IMR-90 (cell line): Measurements from ENCODE around the gene ADPRS. TPM values are rescaled to one million over a fixed set of nuclear protein-coding genes. Genes with fewer than 3 reads are reported as not detected.

Source experiments
- ATAC-seq: fragments of 200-7000 bp; cut with Tn5 transposase; 2 replicates; pipeline ENCODE4 v1.9.1; 2020; ENCODE audit warnings: low read depth, mild to moderate bottlenecking, moderate library complexity
- Bru-seq: library from RNA; stranded (reverse); fragments of 400-500 nt; gene quantifications from one replicate; lab custom pipeline; 2021; lab: Mats Ljungman, UMichigan
- BruChase-seq, 2 experiments: library from RNA; stranded (reverse); fragments of 400-500 nt; gene quantifications; one replicate each; lab custom pipeline; 2021; lab: Mats Ljungman, UMichigan
- BruUV-seq: library from RNA; stranded (reverse); fragments of 400-500 nt; replicated peaks from 2 replicates; lab custom pipeline; 2021; lab: Mats Ljungman, UMichigan
- CTCF ChIA-PET: fragments of 300-600 bp; formaldehyde crosslinking; extraction: SDS; loops from one replicate; lab custom pipeline; 2021; ENCODE audit warnings: antibody characterized with exemption; lab: Yijun Ruan, JAX
- POLR2A ChIA-PET: fragments of 300-600 bp; sonication (Branson Sonifier 250); formaldehyde crosslinking; loops from one replicate; lab custom pipeline; 2022; ENCODE audit warnings: antibody characterized with exemption; ENCODE audit not compliant: unreplicated experiment; lab: Charles Lee
- DNase-seq: peaks from one replicate; pipeline ENCODE4 v3.0.0; 2013
- H2AFZ ChIP-seq: replicated peaks from 2 replicates; pipeline ENCODE3; 2013; ENCODE audit warnings: low read length, mild to moderate bottlenecking; ENCODE audit not compliant: poor library complexity
- H2AK5ac ChIP-seq: 2 replicates; pipeline ENCODE4 v1.6.1; 2013; ENCODE audit warnings: low read depth, low read length, inconsistent platforms
- H2AK9ac ChIP-seq: replicated peaks from 2 replicates; pipeline ENCODE3; 2013; ENCODE audit warnings: mild to moderate bottlenecking, low read depth, low read length, moderate library complexity; ENCODE audit not compliant: poor library complexity
- H2BK120ac ChIP-seq: 2 replicates; pipeline ENCODE4 v1.6.1; 2013; ENCODE audit warnings: low read depth, low read length, inconsistent platforms
- H2BK15ac ChIP-seq: 3 replicates; pipeline ENCODE4 v1.6.1; 2013; ENCODE audit warnings: low read depth, low read length, inconsistent platforms
- H2BK20ac ChIP-seq: 2 replicates; pipeline ENCODE4 v1.6.1; 2013; ENCODE audit warnings: low read depth, mild to moderate bottlenecking, inconsistent platforms, low read length, moderate library complexity
- H2BK5ac ChIP-seq: 2 replicates; pipeline ENCODE4 v1.6.1; 2013; ENCODE audit warnings: mild to moderate bottlenecking, low read depth, low read length, inconsistent platforms; ENCODE audit not compliant: poor library complexity, severe bottlenecking
- H3K14ac ChIP-seq: replicated peaks from 2 replicates; pipeline ENCODE4 v1.6.1; 2013; ENCODE audit warnings: low read depth, low read length, inconsistent platforms
- H3K18ac ChIP-seq: 2 replicates; pipeline ENCODE4 v1.6.1; 2013; ENCODE audit warnings: low read depth, low read length, control low read depth
- H3K23ac ChIP-seq: 2 replicates; pipeline ENCODE4 v1.6.1; 2013; ENCODE audit warnings: low read depth, low read length, inconsistent platforms
- H3K27ac ChIP-seq: 2 replicates; pipeline ENCODE4 v1.5.1; 2013; ENCODE audit warnings: mild to moderate bottlenecking, control low read depth, low read length; ENCODE audit not compliant: insufficient read depth
- H3K27me3 ChIP-seq: 2 replicates; pipeline ENCODE4 v1.6.1; 2013; ENCODE audit warnings: low read length; ENCODE audit not compliant: control insufficient read depth, insufficient read depth
- H3K36me3 ChIP-seq: 2 replicates; pipeline ENCODE4 v1.6.1; 2013; ENCODE audit warnings: low read length, mixed read lengths; ENCODE audit not compliant: control insufficient read depth, insufficient read depth
- H3K4ac ChIP-seq: 2 replicates; pipeline ENCODE4 v1.6.1; 2013; ENCODE audit warnings: low read depth, low read length, inconsistent platforms
- H3K4me1 ChIP-seq: 2 replicates; pipeline ENCODE4 v1.6.1; 2013; ENCODE audit warnings: low read length, mixed read lengths; ENCODE audit not compliant: control insufficient read depth, insufficient read depth
- H3K4me2 ChIP-seq: 2 replicates; pipeline ENCODE4 v1.6.1; 2013; ENCODE audit warnings: low read depth, mild to moderate bottlenecking, control low read depth, low read length, moderate library complexity
- H3K4me3 ChIP-seq: 2 replicates; pipeline ENCODE4 v1.5.1; 2013; ENCODE audit warnings: low read depth, mild to moderate bottlenecking, control low read depth, low read length, moderate library complexity; ENCODE audit not compliant: insufficient read depth
- H3K56ac ChIP-seq: 2 replicates; pipeline ENCODE4 v1.6.1; 2013; ENCODE audit warnings: low read length, inconsistent platforms; ENCODE audit not compliant: insufficient read depth; ENCODE audit errors: extremely low read depth
- H3K79me1 ChIP-seq, 2 experiments: 2 replicates each; pipeline ENCODE4 v1.6.1; 2013; ENCODE audit warnings: low read length in 2 of 2, inconsistent platforms in 1 of 2, low read depth in 1 of 2
- H3K9ac ChIP-seq: 2 replicates; pipeline ENCODE4 v1.6.1; 2013; ENCODE audit warnings: low read depth, low read length, control low read depth
- H3K9me1 ChIP-seq: 2 replicates; pipeline ENCODE4 v1.6.1; 2013; ENCODE audit warnings: low read length, inconsistent platforms; ENCODE audit not compliant: insufficient read depth
- H3K9me3 ChIP-seq: 2 replicates; pipeline ENCODE4 v1.6.1; 2013; ENCODE audit warnings: low read length; ENCODE audit not compliant: control insufficient read depth, insufficient read depth
- H4K20me1 ChIP-seq: 2 replicates; pipeline ENCODE4 v1.6.1; 2013; ENCODE audit warnings: low read length, inconsistent platforms; ENCODE audit not compliant: insufficient read depth
- H4K5ac ChIP-seq: 2 replicates; pipeline ENCODE4 v1.6.1; 2013; ENCODE audit warnings: mild to moderate bottlenecking, low read depth, low read length, control low read depth
- H4K8ac ChIP-seq, 2 experiments: 2 replicates each; pipeline ENCODE4 v1.6.1; 2013; ENCODE audit warnings: low read depth in 2 of 2, low read length in 2 of 2, control low read depth in 1 of 2, inconsistent platforms in 1 of 2
- H4K91ac ChIP-seq: 2 replicates; pipeline ENCODE4 v1.6.1; 2013; ENCODE audit warnings: low read depth, low read length, inconsistent platforms; ENCODE audit not compliant: insufficient read depth
- CTCF ChIP-seq: conservative IDR thresholded peaks from 2 replicates; pipeline ENCODE4 v1.5.1; 2012; ENCODE audit warnings: mild to moderate bottlenecking, low read depth, low read length, improper control_type of control experiment
- FOS ChIP-seq: fragments of 150-350 bp; IDR thresholded peaks from 2 replicates; pipeline ENCODE4 v1.6.1; 2016; ENCODE audit warnings: low read depth, low read length
- MXI1 ChIP-seq: IDR thresholded peaks from 2 replicates; pipeline ENCODE4 v1.6.1; 2012; ENCODE audit warnings: low read depth, mild to moderate bottlenecking, low read length, moderate library complexity, borderline replicate concordance
- NFE2L2 ChIP-seq: fragments of 150-350 bp; IDR thresholded peaks from 2 replicates; pipeline ENCODE4 v1.6.1; 2016; ENCODE audit warnings: low read depth, mild to moderate bottlenecking, low read length
- POLR2A ChIP-seq: IDR thresholded peaks from 2 replicates; pipeline ENCODE4 v1.6.1; 2012; ENCODE audit warnings: mild to moderate bottlenecking, low read depth, low read length
- RAD21 ChIP-seq: IDR thresholded peaks from 2 replicates; pipeline ENCODE4 v1.6.1; 2012; ENCODE audit warnings: low read length, improper control_type of control experiment
- RCOR1 ChIP-seq: IDR thresholded peaks from 2 replicates; pipeline ENCODE4 v1.6.1; 2012; ENCODE audit warnings: mild to moderate bottlenecking, low read length, improper control_type of control experiment; ENCODE audit not compliant: insufficient replicate concordance
- RFX5 ChIP-seq: IDR thresholded peaks from 2 replicates; pipeline ENCODE4 v1.8.0; 2012; ENCODE audit warnings: low read depth, mild to moderate bottlenecking, low read length, moderate library complexity
- SMC3 ChIP-seq: fragments of 150-350 bp; IDR thresholded peaks from 2 replicates; pipeline ENCODE4 v1.6.1; 2016; ENCODE audit warnings: low read depth, mild to moderate bottlenecking, antibody characterized with exemption, low read length, moderate library complexity
- USF2 ChIP-seq: fragments of 150-350 bp; IDR thresholded peaks from 2 replicates; pipeline ENCODE4 v1.6.1; 2017; ENCODE audit warnings: mild to moderate bottlenecking, antibody characterized with exemption, low read length, low read depth
- WGBS, 2 experiments: methylation state at CpG; one replicate each; pipeline versions ENCODE4 v1.1.5 to v1.1.7; 2013; ENCODE audit warnings: missing lambda C conversion rate in 2 of 2; ENCODE audit not compliant: insufficient read length in 1 of 2; ENCODE audit errors: extremely low coverage in 2 of 2; 5-methylcytosine and 5-hydroxymethylcytosine counted together
- dilution Hi-C: fragments of 300-500 bp; cut with HindIII; formaldehyde crosslinking; loops from one replicate; pipeline ENCODE4 v1.14.3; 2018; ENCODE audit warnings: low sequenced_read_pairs; ENCODE audit not compliant: unreplicated experiment
- in situ Hi-C: fragments of 300-500 bp; cut with MboI; formaldehyde crosslinking; loops from 3 replicates; pipeline ENCODE4 v1.14.3; 2019; ENCODE audit warnings: low sequenced_read_pairs, inconsistent platforms, mixed read lengths
- intact Hi-C: fragments of 100-400 bp; cut with micrococcal nuclease; formaldehyde crosslinking; loops from 2 replicates; pipeline ENCODE4 v1.10.0; 2022
- long read RNA-seq: library from polyadenylated mRNA; unstranded; transcript quantifications from one replicate; pipeline ENCODE4 v2.0.0, GENCODE V29; 2021; ENCODE audit not compliant: unreplicated experiment
- polyA plus RNA-seq, 3 experiments: library from polyadenylated mRNA; depleted of rRNA; stranded (reverse); fragments of >200 nt; gene quantifications; 2 replicates each; pipeline ENCODE4 v1.2.3, GENCODE V29; 2012; ENCODE audit warnings: low replicate concordance in 1 of 3
- total RNA-seq: library from RNA; depleted of rRNA; stranded (reverse); fragments of >200 nt; gene quantifications from 2 replicates; pipeline ENCODE4 v1.2.3, GENCODE V29; 2012; rRNA removed
- TF ChIP-seq, protein P1 (sequence below): fragments of 150-350 bp; IDR thresholded peaks from 2 replicates; pipeline ENCODE4 v1.6.1; 2016; ENCODE audit warnings: low read depth, mild to moderate bottlenecking, low read length, moderate library complexity, borderline replicate concordance

ADPRS gene
- total RNA-seq, result 27.2 and 31.0 TPM in 2 replicates
- 37.1 and 37.2 TPM in 2 replicates for polyA plus RNA-seq (2012; rRNA removed)
- polyA plus RNA-seq (2012; cell fraction: cytosol; rRNA removed), result 47.8 and 52.4 TPM in 2 replicates
- polyA plus RNA-seq (2012; cell fraction: nucleus; rRNA removed; ENCODE audit: low replicate concordance), result 22.4 and 39.5 TPM in 2 replicates
- percentile 65 among the genes with signal in this experiment for Bru-seq, nascent RNA
- percentile 64 among the genes with signal in this experiment for BruChase-seq, experiment 1, labeled RNA remaining after a 6-hour chase
- BruChase-seq, experiment 2, labeled RNA remaining after a 2-hour chase, result percentile 64 among the genes with signal in this experiment
- long read RNA-seq, transcript ADPRHL2-201 (6 exons, 1,668 nt), result major isoform, 55 of 61 reads
- long read RNA-seq, partial matches to known transcripts, result 4 of 61 reads
- long read RNA-seq, other reads (novel, unspliced or antisense), result 2 of 61 reads

DNA sequence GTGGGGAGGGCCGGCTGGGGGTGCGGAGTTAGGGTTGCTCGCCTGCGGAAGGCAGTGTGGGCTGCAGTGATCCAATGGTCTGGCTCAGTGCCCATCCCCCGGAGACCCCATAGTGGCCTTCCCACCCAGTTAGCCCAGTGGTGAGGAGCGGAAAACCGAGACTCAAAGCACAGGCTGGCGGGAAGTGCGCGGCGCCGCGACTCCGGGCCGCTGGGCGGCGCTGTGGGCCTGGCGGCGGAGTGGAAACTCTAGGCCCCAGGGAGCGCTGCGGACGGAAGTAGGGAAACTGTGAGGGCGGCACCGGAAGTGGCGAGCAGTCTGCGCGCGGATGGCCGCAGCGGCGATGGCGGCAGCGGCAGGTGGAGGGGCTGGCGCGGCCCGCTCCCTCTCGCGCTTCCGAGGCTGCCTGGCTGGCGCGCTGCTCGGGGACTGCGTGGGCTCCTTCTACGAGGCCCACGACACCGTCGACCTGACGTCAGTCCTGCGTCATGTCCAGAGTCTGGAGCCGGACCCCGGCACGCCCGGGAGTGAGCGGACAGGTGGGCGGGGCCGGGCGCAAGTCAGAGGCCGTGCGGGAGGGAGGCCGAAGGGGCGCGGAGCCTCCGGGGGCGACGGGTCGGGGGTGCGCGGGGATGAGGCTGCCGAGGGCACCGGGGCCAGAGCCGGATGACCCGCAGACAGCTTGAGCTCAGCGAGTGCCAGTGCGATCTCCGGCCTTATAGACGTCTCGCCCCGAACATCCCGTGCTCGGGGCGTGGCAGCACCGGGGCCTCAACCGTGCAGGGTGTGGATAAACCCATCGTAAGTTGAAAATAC lies at the start of gene ADPRS:
Gene ADPRS, plus strand, starts transcription at position 316 of the 816 bp plus-strand sequence. Its CDS starts 13 bp downstream, at position 329.
- H3K4me3 ChIP-seq, result peak within 1 kb of the TSS; percentile 75
- peak within 1 kb of the TSS; percentile 69 for H3K18ac ChIP-seq
- H3K4ac ChIP-seq, result peak within 1 kb of the TSS; percentile 94
- peak within 1 kb of the TSS; percentile 81 for H2AK5ac ChIP-seq
- peak within 1 kb of the TSS; percentile 100 for H2AFZ ChIP-seq
- peak; percentile 89 for DNase-seq
- no TSS peak for BruUV-seq
- in situ Hi-C loops (no loop called here), intact Hi-C loops (loop anchor here (1.0 to 10.0 kb wide), 2 partner anchors 154 to 205 kb away; partner anchors contain the start of genes AGO1 and AGO3), dilution Hi-C loops (no loop called here)
- no peaks in the 10 kb centered on the region for H3K27me3 ChIP-seq
- POLR2A ChIA-PET, result no interaction called here
- H3K9me1 ChIP-seq, result peaks cover 8% of the 10 kb centered on the region; the same call in 1 of the 2 replicates
- no peak within 1 kb of the TSS for H2BK15ac ChIP-seq
- H4K8ac ChIP-seq, result peak within 1 kb of the TSS; percentile 97 to 99
- peak within 1 kb of the TSS; percentile 89 for H4K91ac ChIP-seq
- peak within 1 kb of the TSS; percentile 81 for H2BK120ac ChIP-seq
- peak within 1 kb of the TSS; percentile 86 for H3K9ac ChIP-seq
- H3K27ac ChIP-seq, result peak within 1 kb of the TSS; percentile 74
- H4K20me1 ChIP-seq, result peaks cover 7% of the 10 kb centered on the region; the same call in 1 of the 2 replicates
- peak within 1 kb of the TSS; percentile 82 for H3K56ac ChIP-seq
- peaks cover 2% of the 10 kb centered on the region; the same call in 1 of the 2 replicates for H3K4me1 ChIP-seq
- H2BK5ac ChIP-seq, result peak within 1 kb of the TSS; percentile 76
- H2BK20ac ChIP-seq, result no peak within 1 kb of the TSS
- CTCF ChIA-PET, result no interaction called here
- H3K79me1 ChIP-seq, result peaks cover 37 to 47% of the 10 kb centered on the region in 2 experiments
- peak within 1 kb of the TSS; percentile 99 for H3K4me2 ChIP-seq
- peak within 1 kb of the TSS; percentile 99 for H2AK9ac ChIP-seq
- H4K5ac ChIP-seq, result peak within 1 kb of the TSS; percentile 99
- 0% methylated on average over 77 of the region's 84 CpGs; no CpG with 5 or more reads in 1 of the 2 experiments for WGBS, 2 experiments
- H3K23ac ChIP-seq, result peak within 1 kb of the TSS; percentile 89
- no peaks in the 10 kb centered on the region for H3K9me3 ChIP-seq
- ATAC-seq, result peak; percentile 91
- peaks cover 23% of the 10 kb centered on the region for H3K36me3 ChIP-seq
- H3K14ac ChIP-seq, result peak within 1 kb of the TSS; percentile 99
- peak; percentile 97 for TF ChIP-seq CTCF
- peak; percentile 85 for TF ChIP-seq POLR2A
- no peak for TF ChIP-seq RFX5
- TF ChIP-seq SMC3, result peak; percentile 37
- TF ChIP-seq, protein P1, sequence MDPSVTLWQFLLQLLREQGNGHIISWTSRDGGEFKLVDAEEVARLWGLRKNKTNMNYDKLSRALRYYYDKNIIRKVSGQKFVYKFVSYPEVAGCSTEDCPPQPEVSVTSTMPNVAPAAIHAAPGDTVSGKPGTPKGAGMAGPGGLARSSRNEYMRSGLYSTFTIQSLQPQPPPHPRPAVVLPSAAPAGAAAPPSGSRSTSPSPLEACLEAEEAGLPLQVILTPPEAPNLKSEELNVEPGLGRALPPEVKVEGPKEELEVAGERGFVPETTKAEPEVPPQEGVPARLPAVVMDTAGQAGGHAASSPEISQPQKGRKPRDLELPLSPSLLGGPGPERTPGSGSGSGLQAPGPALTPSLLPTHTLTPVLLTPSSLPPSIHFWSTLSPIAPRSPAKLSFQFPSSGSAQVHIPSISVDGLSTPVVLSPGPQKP, result 0 out of 2 replicates have a peak, but pooled peaks have one; percentile 80
- TF ChIP-seq NFE2L2, result no peak
- peak; percentile 77; the same call in 1 of the 2 replicates for TF ChIP-seq MXI1
- TF ChIP-seq RCOR1, result peak; percentile 82
- TF ChIP-seq RAD21, result peak; percentile 42
- no peak for TF ChIP-seq USF2
- 0 out of 2 replicates have a peak, but pooled peaks have one; percentile 7 for TF ChIP-seq FOS
